Colonic mucosa (tissue), 4 donors: ENCODE results near the gene SULF2. TPM values are rescaled to one million over a fixed set of nuclear protein-coding genes. Genes with fewer than 3 reads are reported as not detected.

Experiments used
- DNase-seq: peaks from one replicate; pipeline ENCODE4 v3.0.0-alpha.2; 2020
- H3K27ac ChIP-seq: fragments of 200-600 bp; one replicate; pipeline ENCODE4 v1.8.0; 2021
- H3K27me3 ChIP-seq: fragments of 200-600 bp; one replicate; pipeline ENCODE4 v1.8.0; 2021
- H3K36me3 ChIP-seq: fragments of 200-600 bp; one replicate; pipeline ENCODE4 v1.8.0; 2021
- H3K4me1 ChIP-seq: fragments of 200-600 bp; one replicate; pipeline ENCODE4 v1.8.0; 2021; ENCODE audit warnings: mild to moderate bottlenecking
- H3K4me3 ChIP-seq: fragments of 200-600 bp; one replicate; pipeline ENCODE4 v1.8.0; 2021
- H3K9ac ChIP-seq, 2 donors: one replicate each; pipeline ENCODE4 v1.7.0; 2013; ENCODE audit warnings: control low read depth in 2 of 2, low read depth in 2 of 2, low read length in 2 of 2
- H3K9me3 ChIP-seq: fragments of 200-600 bp; one replicate; pipeline ENCODE4 v1.8.0; 2021
- intact Hi-C: fragments of 100-400 bp; cut with DNase I; formaldehyde crosslinking; loops from one replicate; pipeline ENCODE4 v1.14.1; 2022
- total RNA-seq, 2 donors: library from RNA; stranded (reverse); fragmentation: NEBNext Ultra II Directional in 1 of 2; extraction: Animal tissue kit (Norgen Biotek cat#: 25700) in 1 of 2; gene quantifications; one replicate each; pipeline ENCODE4 v1.2.1, GENCODE V29; 2021
- TF ChIP-seq, protein P1 (sequence below): fragments of 200-600 bp; IDR thresholded peaks from one replicate; pipeline ENCODE4 v1.8.0; 2022; ENCODE audit warnings: antibody characterized with exemption, mild to moderate bottlenecking
- donor health status: healthy.
- donor health status: DM: no; HTN: no; CAD: no.
- donor health status: DM: no; HTN: no; CAD: no.

Gene SULF2
- total RNA-seq, 2 donors from 2014 or later: 97.9 to 153 TPM

GRCh38 chr20:47610247-47610944 is 174.9 kb downstream of the SULF2 start:
- no peak for DNase-seq
- Histone ChIP-seq H3K9me3 (no peaks in the 10 kb centered on the region), H3K9ac (no peak overlapping the region), H3K4me3 (no peak overlapping the region), H3K27me3 (no peaks in the 10 kb centered on the region), H3K4me1 (no peaks in the 10 kb centered on the region), H3K36me3 (no peaks in the 10 kb centered on the region), H3K27ac (no peak overlapping the region)
- intact Hi-C loops: no loop called here
- TF ChIP-seq, protein P1, sequence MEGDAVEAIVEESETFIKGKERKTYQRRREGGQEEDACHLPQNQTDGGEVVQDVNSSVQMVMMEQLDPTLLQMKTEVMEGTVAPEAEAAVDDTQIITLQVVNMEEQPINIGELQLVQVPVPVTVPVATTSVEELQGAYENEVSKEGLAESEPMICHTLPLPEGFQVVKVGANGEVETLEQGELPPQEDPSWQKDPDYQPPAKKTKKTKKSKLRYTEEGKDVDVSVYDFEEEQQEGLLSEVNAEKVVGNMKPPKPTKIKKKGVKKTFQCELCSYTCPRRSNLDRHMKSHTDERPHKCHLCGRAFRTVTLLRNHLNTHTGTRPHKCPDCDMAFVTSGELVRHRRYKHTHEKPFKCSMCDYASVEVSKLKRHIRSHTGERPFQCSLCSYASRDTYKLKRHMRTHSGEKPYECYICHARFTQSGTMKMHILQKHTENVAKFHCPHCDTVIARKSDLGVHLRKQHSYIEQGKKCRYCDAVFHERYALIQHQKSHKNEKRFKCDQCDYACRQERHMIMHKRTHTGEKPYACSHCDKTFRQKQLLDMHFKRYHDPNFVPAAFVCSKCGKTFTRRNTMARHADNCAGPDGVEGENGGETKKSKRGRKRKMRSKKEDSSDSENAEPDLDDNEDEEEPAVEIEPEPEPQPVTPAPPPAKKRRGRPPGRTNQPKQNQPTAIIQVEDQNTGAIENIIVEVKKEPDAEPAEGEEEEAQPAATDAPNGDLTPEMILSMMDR: no peak

- TF ChIP-seq, protein P1: no peak
- H3K27me3 ChIP-seq: no peaks in the 10 kb centered on the region
- H3K9ac ChIP-seq: no peak overlapping the region
- H3K9me3 ChIP-seq: no peaks in the 10 kb centered on the region
- no peak overlapping the region for H3K27ac ChIP-seq
- no peak for DNase-seq
- H3K4me3 ChIP-seq: no peak overlapping the region
- no peaks in the 10 kb centered on the region for H3K36me3 ChIP-seq
- H3K4me1 ChIP-seq: no peaks in the 10 kb centered on the region
- intact Hi-C loops: no loop called here
Measured at GRCh38 chr20:47609001-47609400, 176.3 kb downstream of the SULF2 start.
